PC-9 (cell line): ENCODE measurements around the gene TTI1. TPM values are rescaled to one million over a fixed set of nuclear protein-coding genes. Genes with fewer than 3 reads are reported as not detected.

ENCODE experiments used
- BruUV-seq: library from RNA; stranded (reverse); fragments of 400-500 nt; replicated peaks from 2 replicates; lab custom pipeline; 2021; lab: Mats Ljungman, UMichigan
- CTCF ChIA-PET: fragments of 300-600 bp; sonication (Branson Sonifier 250); formaldehyde crosslinking; loops from one replicate; lab custom pipeline; 2022; ENCODE audit warnings: antibody characterized with exemption; lab: Charles Lee
- POLR2A ChIA-PET: fragments of 300-600 bp; sonication (Branson Sonifier 250); formaldehyde crosslinking; loops from one replicate; lab custom pipeline; 2022; ENCODE audit warnings: antibody characterized with exemption; ENCODE audit not compliant: unreplicated experiment; lab: Charles Lee
- DNase-seq, 2 experiments: peaks; one replicate each; pipeline versions ENCODE4 v3.0.0 to v3.0.0-alpha.2; 2015 to 2022; ENCODE audit warnings: mixed read lengths in 1 of 2
- H2AFZ ChIP-seq: fragments of 200-600 bp; sonication (generic); 2 replicates; pipeline ENCODE4 v1.8.1; 2017; ENCODE audit warnings: antibody characterized with exemption
- H3F3A ChIP-seq: fragments of 200-600 bp; sonication (generic); 2 replicates; pipeline ENCODE4 v1.8.1; 2017; ENCODE audit warnings: antibody characterized with exemption, mild to moderate bottlenecking, low read depth; ENCODE audit not compliant: insufficient read depth
- H3K27ac ChIP-seq: fragments of 200-600 bp; sonication (generic); 2 replicates; pipeline ENCODE4 v1.6.1; 2016; ENCODE audit warnings: mixed run types
- H3K27me3 ChIP-seq: fragments of 200-600 bp; sonication (generic); 2 replicates; pipeline ENCODE4 v1.6.1; 2016; ENCODE audit warnings: low read depth, mixed run types; ENCODE audit not compliant: insufficient read depth
- H3K36me3 ChIP-seq: fragments of 200-600 bp; sonication (generic); 2 replicates; pipeline ENCODE4 v1.6.1; 2016; ENCODE audit warnings: low read depth, mixed run types
- H3K4me1 ChIP-seq: fragments of 200-600 bp; sonication (generic); replicated peaks from 2 replicates; pipeline ENCODE4 v1.6.1; 2016; ENCODE audit warnings: mixed run types; ENCODE audit not compliant: insufficient read depth
- H3K4me2 ChIP-seq: fragments of 200-600 bp; sonication (generic); 2 replicates; pipeline ENCODE4 v1.6.1; 2017; ENCODE audit warnings: mixed run types
- H3K4me3 ChIP-seq: fragments of 200-600 bp; sonication (generic); 2 replicates; pipeline ENCODE4 v1.6.1; 2016; ENCODE audit warnings: mixed run types
- H3K79me2 ChIP-seq: fragments of 200-600 bp; sonication (generic); 2 replicates; pipeline ENCODE4 v1.6.1; 2017; ENCODE audit warnings: low read depth, mixed run types
- H3K9me2 ChIP-seq: fragments of 200-600 bp; sonication (generic); 2 replicates; pipeline ENCODE4 v1.8.1; 2017; ENCODE audit warnings: mild to moderate bottlenecking; ENCODE audit not compliant: insufficient read depth
- H3K9me3 ChIP-seq: fragments of 200-600 bp; sonication (generic); 2 replicates; pipeline ENCODE4 v1.8.1; 2016; ENCODE audit warnings: low read depth; ENCODE audit not compliant: insufficient read depth
- H4K20me1 ChIP-seq: fragments of 200-600 bp; sonication (generic); 2 replicates; pipeline ENCODE4 v1.8.1; 2017; ENCODE audit not compliant: insufficient read depth
- CTCF ChIP-seq: fragments of 200-600 bp; sonication (generic); conservative IDR thresholded peaks from 2 replicates; pipeline ENCODE4 v1.6.1; 2017; ENCODE audit warnings: mixed run types, antibody characterized with exemption, mild to moderate bottlenecking, moderate library complexity
- EZH2 ChIP-seq: fragments of 200-600 bp; sonication (generic); IDR thresholded peaks from 2 replicates; pipeline ENCODE4 v1.8.0; 2017; ENCODE audit warnings: antibody characterized with exemption, low read depth
- intact Hi-C: fragments of 100-400 bp; cut with micrococcal nuclease; formaldehyde crosslinking; loops from one replicate; pipeline ENCODE4 v1.10.0; 2022; ENCODE audit not compliant: unreplicated experiment
- total RNA-seq: library from RNA; stranded (reverse); gene quantifications from 2 replicates; pipeline ENCODE4 v1.2.3, GENCODE V29; 2021

Gene TTI1
- total RNA-seq, 1 experiment from 2014 or later = 34.2 TPM

GRCh38 chr20:38001173-38001875 lies 31.9 kb downstream of the TTI1 start:
- ChIA-PET CTCF (no interaction called here), POLR2A (interaction anchor here (0.6 kb wide), 1 partner anchor 274 kb away, joined by 4 read pairs; no protein-coding TSS in a partner anchor)
- H3K27me3 ChIP-seq = no peaks in the 10 kb centered on the region
- no peak overlapping the region for H3K27ac ChIP-seq
- 0 out of 2 replicates have a peak, but pooled peaks cover 6% of the 10 kb centered on the region for H3F3A ChIP-seq
- H3K79me2 ChIP-seq = no peaks in the 10 kb centered on the region
- BruUV-seq = no TSS peak
- no peaks in the 10 kb centered on the region for H3K9me3 ChIP-seq
- intact Hi-C loops = no loop called here
- TF ChIP-seq EZH2 (no peak), CTCF (no peak)
- peaks cover 9% of the 10 kb centered on the region for H3K36me3 ChIP-seq
- no peak overlapping the region for H3K4me3 ChIP-seq
- H3K4me1 ChIP-seq = no peaks in the 10 kb centered on the region
- peaks cover 1% of the 10 kb centered on the region; the same call in 1 of the 2 replicates for H4K20me1 ChIP-seq
- H2AFZ ChIP-seq = no peak overlapping the region
- no peak overlapping the region for H3K4me2 ChIP-seq
- no peaks in the 10 kb centered on the region for H3K9me2 ChIP-seq
- DNase-seq = peak in 1 of 2 experiments; percentile 22

- H3F3A ChIP-seq = peaks cover 6% of the 10 kb centered on the region; the same call in 1 of the 2 replicates
- H3K4me2 ChIP-seq = no peak overlapping the region
- H3K27me3 ChIP-seq = no peaks in the 10 kb centered on the region
- H2AFZ ChIP-seq = no peak overlapping the region
- no TSS peak for BruUV-seq
- no peaks in the 10 kb centered on the region for H3K4me1 ChIP-seq
- no peaks in the 10 kb centered on the region for H3K79me2 ChIP-seq
- no peaks in the 10 kb centered on the region for H3K9me2 ChIP-seq
- H3K9me3 ChIP-seq = no peaks in the 10 kb centered on the region
- CTCF ChIA-PET = no interaction called here
- intact Hi-C loops = no loop called here
- H4K20me1 ChIP-seq = no peaks in the 10 kb centered on the region
- no peak overlapping the region for H3K27ac ChIP-seq
- DNase-seq = no peak
- POLR2A ChIA-PET = interaction anchor here (0.6 kb wide), 1 partner anchor 114 kb away, joined by 7 read pairs; no protein-coding TSS in a partner anchor
- TF ChIP-seq CTCF = no peak
- no peak for TF ChIP-seq EZH2
- H3K36me3 ChIP-seq = peaks cover 9% of the 10 kb centered on the region
- H3K4me3 ChIP-seq = no peak overlapping the region
Observed at GRCh38 chr20:38000293-38000692, 33.0 kb downstream of the TTI1 start.

DNA sequence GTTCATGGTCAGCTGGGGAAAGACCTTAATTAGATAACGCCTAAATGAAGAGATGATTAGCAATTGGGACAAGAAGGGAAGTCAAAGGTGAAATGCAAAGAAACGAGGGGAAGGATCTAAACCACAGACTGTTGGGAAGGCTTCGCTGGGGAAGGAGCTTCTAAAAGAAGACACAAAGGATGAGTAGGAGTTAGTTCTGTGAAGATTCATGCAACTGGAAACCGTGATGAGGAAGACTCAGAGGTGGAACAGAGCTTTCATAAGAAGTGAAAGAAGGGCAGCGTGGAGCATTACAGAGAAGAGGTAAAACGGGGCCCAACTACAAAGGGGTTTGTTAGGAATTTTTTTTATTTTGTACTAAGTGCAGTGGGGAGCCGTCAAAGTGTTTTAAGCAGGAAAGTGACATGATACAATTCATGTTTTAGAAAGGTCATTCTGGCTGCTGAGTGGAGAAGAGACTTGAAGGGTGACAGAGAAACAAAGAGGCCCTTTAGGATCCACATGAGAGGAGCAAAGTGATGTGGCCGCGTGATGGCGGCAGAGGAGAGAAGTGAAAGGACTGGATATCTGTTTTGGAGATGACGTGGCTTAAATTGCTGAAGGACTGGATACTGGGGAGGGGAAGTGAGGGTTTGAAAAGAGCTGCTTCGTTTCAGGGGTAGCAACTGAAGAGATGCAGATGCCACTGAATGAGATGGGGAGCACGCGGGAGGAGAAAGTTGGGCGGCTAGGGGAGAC lies 33.6 kb downstream of the TTI1 start:
- H3K27ac ChIP-seq = no peak overlapping the region
- H3K36me3 ChIP-seq = peaks cover 9% of the 10 kb centered on the region
- H3K79me2 ChIP-seq = no peaks in the 10 kb centered on the region
- DNase-seq = no peak
- H4K20me1 ChIP-seq = no peaks in the 10 kb centered on the region
- H3K27me3 ChIP-seq = no peaks in the 10 kb centered on the region
- H3F3A ChIP-seq = peaks cover 3% of the 10 kb centered on the region; the same call in 1 of the 2 replicates
- no TSS peak for BruUV-seq
- no peak overlapping the region for H3K4me3 ChIP-seq
- H3K9me2 ChIP-seq = no peaks in the 10 kb centered on the region
- no peak overlapping the region for H2AFZ ChIP-seq
- no peaks in the 10 kb centered on the region for H3K9me3 ChIP-seq
- POLR2A ChIA-PET = no interaction called here
- intact Hi-C loops = no loop called here
- H3K4me2 ChIP-seq = no peak overlapping the region
- CTCF ChIA-PET = no interaction called here
- TF ChIP-seq EZH2 (no peak), CTCF (no peak)
- no peaks in the 10 kb centered on the region for H3K4me1 ChIP-seq
